Stimulated activated CD4-positive, alpha-beta T cell treated with anti-CD3 and anti-CD28 coated beads, Interleukin-1b, Interleukin-23, amount 100 ng/mL, for 1 hour (primary cell): ENCODE measurements around the gene NFATC3.

Experiments used
- DNase-seq, 2 donors: peaks; one replicate each; pipeline ENCODE4 v3.0.0-alpha.2; 2020; ENCODE audit warnings: low read depth in 2 of 2

NFATC3 gene

GRCh38 chr16:68230176-68230571 is 145.0 kb downstream of the NFATC3 start:
- DNase-seq: no peak

GRCh38 chr16:68230956-68231355 is 145.8 kb downstream of the NFATC3 start:
- DNase-seq: no peak

DNA sequence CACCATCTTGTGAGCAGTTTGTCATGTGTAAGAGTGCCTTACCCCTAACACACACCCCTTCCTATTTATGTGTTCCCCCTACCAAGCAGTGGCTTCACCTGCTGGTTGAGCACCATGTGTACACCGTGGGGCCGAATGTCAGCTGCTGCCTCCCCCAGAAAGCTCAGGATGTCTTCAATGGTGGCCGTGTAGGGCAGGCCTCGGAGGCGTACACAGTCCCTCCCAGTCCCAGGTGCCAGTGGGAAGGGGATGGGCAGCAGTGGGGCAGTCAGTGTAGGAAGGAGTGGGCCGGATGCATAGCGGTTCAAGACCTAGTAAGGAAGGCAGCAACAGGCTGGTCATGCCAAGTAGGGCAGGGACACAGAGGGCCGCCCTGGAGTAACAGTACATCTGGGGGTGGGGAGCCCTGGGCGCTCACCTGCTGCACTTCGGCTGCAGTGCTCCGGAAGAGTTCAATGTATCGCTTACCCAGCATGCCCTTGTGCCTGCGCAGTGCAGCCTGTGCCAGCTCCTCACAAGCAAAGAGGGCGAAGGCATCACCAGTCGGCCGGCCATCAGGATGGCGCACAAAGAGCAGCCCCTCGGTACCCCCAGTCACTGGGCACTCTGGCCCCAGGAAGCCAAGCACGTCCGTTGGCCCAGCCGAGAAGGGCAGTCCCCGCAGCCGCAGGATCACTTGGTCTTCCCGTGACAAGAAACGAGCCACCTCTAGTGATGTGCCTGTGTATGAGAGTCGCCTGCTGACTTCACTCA is 146.4 kb downstream of the NFATC3 start:
- DNase-seq: no peak

DNA sequence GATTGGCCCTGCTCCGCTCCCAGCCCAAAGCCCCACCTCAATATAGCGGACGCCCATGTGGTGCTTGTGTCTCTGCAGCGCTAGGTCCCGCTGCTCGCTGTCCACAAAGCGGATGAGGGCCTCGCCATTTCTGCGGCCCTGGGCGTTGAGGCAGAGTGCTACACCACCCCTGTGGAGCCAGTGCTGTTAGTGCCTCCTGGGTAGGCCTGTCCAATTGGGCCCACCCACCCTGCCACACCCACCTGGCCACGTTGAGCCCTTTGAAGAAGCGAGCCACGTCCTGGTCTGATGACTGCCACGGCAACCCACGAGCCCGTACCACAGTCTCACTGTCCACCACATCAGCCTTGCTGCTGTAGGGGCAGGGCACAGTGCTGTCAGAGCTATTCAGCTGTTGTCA is 147.2 kb downstream of the NFATC3 start:
- no peak for DNase-seq

DNA sequence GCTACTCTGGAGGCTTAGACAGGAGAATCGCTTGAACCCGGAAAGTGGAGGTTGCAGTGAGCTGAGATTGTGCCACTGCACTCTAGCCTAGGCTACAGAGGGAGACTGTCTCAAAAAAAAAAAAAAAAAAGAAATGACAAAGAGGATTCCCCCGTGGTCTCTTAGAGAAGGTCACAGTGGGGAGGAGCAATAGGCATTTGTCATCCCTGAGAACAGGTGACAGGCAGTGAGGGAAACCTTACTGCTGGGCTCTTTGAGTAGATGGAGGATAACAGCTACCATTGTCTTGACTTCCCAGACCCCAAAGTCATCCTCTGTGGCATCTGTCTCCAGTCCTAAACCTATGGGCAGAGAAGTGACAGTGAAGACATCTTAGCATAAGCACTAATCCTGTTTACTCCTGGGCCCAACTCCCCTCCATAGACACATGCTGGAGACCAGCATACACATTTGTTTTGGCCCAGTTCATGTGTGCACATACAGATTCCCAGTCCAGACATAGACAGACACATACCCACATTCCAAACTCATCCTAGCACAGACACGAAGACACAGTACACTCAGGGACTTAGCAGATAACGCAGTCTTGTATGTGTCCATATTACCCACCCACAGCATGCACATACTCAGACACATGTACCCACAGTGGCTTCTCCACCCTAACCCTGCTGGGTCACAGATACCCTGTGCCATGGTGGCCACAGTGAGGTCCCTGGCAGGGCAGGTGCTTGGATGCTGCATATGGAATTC is 148.1 kb downstream of the NFATC3 start:
- DNase-seq: no peak

GRCh38 chr16:68233835-68234187 is 148.6 kb downstream of the NFATC3 start:
- no peak for DNase-seq

- no peak for DNase-seq
Measured at GRCh38 chr16:68234188-68235107, 149.3 kb downstream of the NFATC3 start.

- no peak for DNase-seq
Measured at GRCh38 chr16:68235108-68235886, 150.1 kb downstream of the NFATC3 start.

- no peak for DNase-seq
Measured at GRCh38 chr16:68235887-68236136, 150.6 kb downstream of the NFATC3 start, which contains the start of gene ESRP2. TSS of gene ESRP2 (minus strand) at chr16:68236127. CDS start at chr16:68236045, 82 bp downstream.

DNA sequence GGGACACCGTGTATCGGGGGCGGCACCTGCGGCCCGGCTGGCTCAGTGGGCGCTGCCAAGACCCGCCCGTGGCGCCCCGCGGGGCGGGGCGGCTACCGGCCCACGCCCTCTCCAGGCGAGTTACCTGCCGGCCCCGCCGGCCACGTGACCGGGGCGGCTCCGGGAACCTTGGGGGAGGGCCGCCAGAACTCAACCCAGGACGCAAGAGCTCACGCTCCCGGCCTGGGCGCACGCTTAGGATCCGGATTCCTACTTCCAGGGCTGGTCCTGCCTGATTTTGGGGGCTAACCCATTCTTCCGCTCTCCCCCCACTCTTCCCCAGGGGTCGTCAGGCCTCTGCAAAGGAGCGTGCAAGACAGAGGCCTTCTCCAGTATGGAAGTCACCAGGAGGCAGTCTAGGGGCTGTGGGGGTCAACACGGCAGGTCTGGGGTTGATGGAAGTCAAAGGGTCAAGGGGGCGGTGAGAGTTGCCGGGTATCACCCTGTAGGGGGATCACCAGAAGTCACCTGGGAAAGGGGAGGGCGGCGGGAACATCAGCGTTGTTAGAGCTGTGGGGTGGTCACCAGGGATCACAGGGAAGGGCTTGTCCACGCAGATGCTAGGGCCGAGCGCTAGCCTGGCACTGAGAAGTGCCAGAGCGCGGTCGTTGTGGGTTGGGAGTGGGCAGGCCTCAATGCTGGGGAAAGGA is 151.1 kb downstream of the NFATC3 start:
- DNase-seq: no peak

- DNase-seq: no peak
Measured at GRCh38 chr16:68236826-68237242, 151.7 kb downstream of the NFATC3 start.

GRCh38 chr16:68237243-68238028 is 152.3 kb downstream of the NFATC3 start:
- DNase-seq: peak; percentile 65 to 83

- no peak for DNase-seq
Measured at GRCh38 chr16:68238029-68238345, 152.8 kb downstream of the NFATC3 start.

DNA sequence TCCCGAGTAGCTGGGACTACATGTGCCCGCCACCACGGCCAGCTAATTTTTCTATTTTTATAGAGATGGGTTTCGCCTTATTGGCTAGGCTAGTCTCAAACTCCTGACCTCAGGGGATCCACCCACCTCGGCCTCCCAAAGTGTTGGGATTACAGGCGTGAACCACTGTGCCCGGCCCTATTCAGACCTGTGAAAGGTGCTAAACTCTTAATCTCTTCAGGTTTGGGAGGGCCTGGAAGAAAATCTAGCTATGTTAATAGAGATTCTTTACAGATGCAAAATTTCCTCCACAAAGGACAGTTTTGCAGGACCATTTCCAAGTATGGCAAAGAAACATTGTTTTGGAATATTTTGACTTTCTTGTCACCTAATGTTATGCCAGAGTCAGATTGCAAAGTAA is 156.9 kb downstream of the NFATC3 start:
- no peak for DNase-seq

DNA sequence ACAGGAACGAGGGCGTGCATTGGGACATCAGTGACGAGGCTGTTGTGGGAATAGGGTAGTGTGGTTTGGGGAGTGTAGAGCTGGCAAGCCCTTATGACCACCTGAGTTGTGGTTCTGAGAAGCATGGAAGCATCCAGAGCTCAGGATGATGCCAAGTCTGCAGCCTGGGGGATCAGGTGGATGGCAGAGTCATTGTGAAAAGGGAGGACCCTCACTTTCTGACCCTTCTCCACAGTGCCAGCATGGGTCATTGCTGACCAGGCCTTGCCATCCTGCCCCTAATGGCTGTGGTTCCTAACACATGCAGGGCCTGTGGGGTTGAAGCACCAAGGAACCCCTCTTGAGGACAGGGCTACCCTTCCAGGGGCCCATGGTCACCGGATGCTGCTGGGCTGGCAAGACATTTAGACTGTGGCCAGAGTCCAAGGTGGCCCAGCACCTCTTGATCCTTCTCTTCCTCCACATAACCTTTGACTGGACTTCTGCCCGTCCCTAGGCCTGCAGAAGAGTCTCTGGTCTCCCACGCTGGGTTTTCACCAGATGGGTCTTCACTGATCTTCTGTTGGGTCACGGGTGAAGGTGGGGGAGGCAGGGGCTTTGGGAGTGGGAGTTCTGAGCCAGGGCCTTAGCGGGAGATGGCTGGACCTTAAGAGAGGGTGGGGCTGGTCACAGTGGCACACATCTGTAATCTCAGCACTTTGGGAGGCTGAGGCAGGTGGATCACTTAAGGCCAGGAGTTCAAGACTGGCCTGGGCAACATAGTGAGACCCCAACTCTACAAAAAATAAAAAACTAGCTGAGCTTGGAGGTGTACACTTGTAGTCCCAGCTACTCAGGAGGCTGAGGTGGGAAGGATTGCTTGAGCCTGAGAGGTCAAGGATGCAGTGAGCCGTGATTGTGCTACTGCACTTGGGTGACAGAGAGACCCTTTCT is 158.0 kb downstream of the NFATC3 start:
- no peak for DNase-seq

DNA sequence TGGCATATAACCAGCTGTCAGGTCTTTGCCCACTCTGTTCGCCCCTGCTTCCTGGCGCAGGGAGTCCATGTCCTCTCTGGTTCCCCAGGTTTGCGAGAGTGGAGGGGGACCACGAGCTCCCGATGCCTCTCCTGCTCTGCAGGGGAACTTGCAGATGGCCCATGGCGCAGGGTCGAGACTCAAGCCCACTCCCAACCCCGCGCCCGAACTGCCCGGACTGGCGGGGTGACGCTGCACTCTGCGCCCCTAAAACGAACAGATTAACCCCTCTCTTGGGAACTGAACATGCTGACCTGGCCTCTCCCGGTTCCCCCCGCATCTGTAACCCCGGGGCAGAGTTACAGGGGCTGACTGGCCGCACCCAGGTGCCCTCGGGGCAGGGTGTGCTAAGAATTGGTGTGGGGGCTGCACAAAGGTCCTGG is 159.3 kb downstream of the NFATC3 start:
- DNase-seq: no peak

GRCh38 chr16:68244903-68245853 is 160.0 kb downstream of the NFATC3 start, which contains the start of gene PLA2G15:
TSS of gene PLA2G15 (plus strand) at chr16:68245373. CDS start at chr16:68245427, 54 bp downstream.
- peak; percentile 95 for DNase-seq

DNA sequence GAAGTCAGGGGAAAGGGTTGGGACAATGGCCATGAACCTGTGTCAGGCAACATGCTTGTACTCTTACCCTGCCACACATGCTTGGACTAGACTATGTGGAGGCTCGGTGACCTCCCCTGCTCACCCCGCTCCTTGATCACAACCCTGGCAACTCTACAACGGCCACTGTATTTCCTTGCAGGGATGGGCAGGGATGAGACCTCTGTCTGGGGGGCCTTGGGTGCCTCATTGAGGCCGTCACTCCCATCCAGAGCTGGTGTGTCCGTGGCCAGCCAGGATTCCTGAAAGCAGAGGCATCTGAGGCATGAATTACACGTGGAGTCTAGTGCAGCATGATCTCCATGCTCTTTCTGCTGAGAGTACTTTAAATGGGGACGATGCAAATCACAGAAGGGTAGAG is 161.0 kb downstream of the NFATC3 start:
- DNase-seq: no peak
